Keratinocyte (primary cell): ENCODE measurements around the gene USP6. TPM values are rescaled to one million over a fixed set of nuclear protein-coding genes. Genes with fewer than 3 reads are reported as not detected.
"Not testable (repeated sequence)": the region's sequence is repeated elsewhere in the genome, so short reads cannot be mapped to it uniquely, and the experiment has no call there.

ENCODE experiments used
- DNase-seq: peaks from one replicate; pipeline ENCODE4 v3.0.0-alpha.2; 2011; ENCODE audit warnings: low read depth, missing footprints, low spot score
- FAIRE-seq: peaks from 2 replicates; lab custom pipeline; 2011; peaks lifted over from hg19 to GRCh38; lab: Jason Lieb, UNC
- H2AFZ ChIP-seq: 2 replicates; pipeline ENCODE4 v1.6.0; 2012; ENCODE audit warnings: low read length, control low read depth, inconsistent platforms; ENCODE audit not compliant: control insufficient read depth
- H3K27ac ChIP-seq: 2 replicates; pipeline ENCODE4 v1.5.1; 2011; ENCODE audit warnings: low read length; ENCODE audit not compliant: control insufficient read depth, insufficient read depth
- H3K27me3 ChIP-seq: 3 replicates; pipeline ENCODE4 v1.6.0; 2011; ENCODE audit warnings: low read length; ENCODE audit not compliant: control insufficient read depth, insufficient read depth; ENCODE audit errors: extremely low read depth
- H3K36me3 ChIP-seq, 2 experiments: 2 replicates in 1 of 2; 3 replicates in 1 of 2; pipeline ENCODE4 v1.5.1; 2011; ENCODE audit warnings: low read length in 2 of 2, mild to moderate bottlenecking in 1 of 2; ENCODE audit not compliant: control insufficient read depth in 2 of 2, insufficient read depth in 2 of 2; ENCODE audit errors: extremely low read depth in 1 of 2
- H3K4me1 ChIP-seq: 3 replicates; pipeline ENCODE4 v1.5.1; 2011; ENCODE audit warnings: low read length; ENCODE audit not compliant: control insufficient read depth, insufficient read depth; ENCODE audit errors: extremely low read depth
- H3K4me2 ChIP-seq: 3 replicates; pipeline ENCODE4 v1.6.0; 2011; ENCODE audit warnings: low read depth, low read length; ENCODE audit not compliant: control insufficient read depth, insufficient read depth; ENCODE audit errors: extremely low read depth
- H3K4me3 ChIP-seq, 3 experiments: fragments of 200-600 bp in 1 of 3; sonication (generic) in 1 of 3; 2 replicates in 2 of 3; 3 replicates in 1 of 3; pipeline ENCODE4 v1.5.1; 2011 to 2016; ENCODE audit warnings: low read length in 3 of 3, mild to moderate bottlenecking in 3 of 3, control low read depth in 2 of 3, inconsistent platforms in 1 of 3, low read depth in 1 of 3, mixed read lengths in 1 of 3, mixed run types in 1 of 3, moderate library complexity in 1 of 3; ENCODE audit not compliant: control insufficient read depth in 2 of 3, insufficient read depth in 2 of 3; ENCODE audit errors: extremely low read depth in 1 of 3
- H3K79me2 ChIP-seq: 2 replicates; pipeline ENCODE4 v1.6.0; 2012; ENCODE audit warnings: low read length; ENCODE audit not compliant: control insufficient read depth, insufficient read depth
- H3K9ac ChIP-seq: 3 replicates; pipeline ENCODE4 v1.6.0; 2011; ENCODE audit warnings: low read length; ENCODE audit not compliant: control insufficient read depth, insufficient read depth; ENCODE audit errors: extremely low read depth
- H3K9me1 ChIP-seq: 3 replicates; pipeline ENCODE4 v1.6.0; 2011; ENCODE audit warnings: low read length; ENCODE audit not compliant: control insufficient read depth, insufficient read depth; ENCODE audit errors: extremely low read depth
- H3K9me3 ChIP-seq: 2 replicates; pipeline ENCODE4 v1.5.1; 2012; ENCODE audit warnings: low read depth, low read length; ENCODE audit not compliant: control insufficient read depth
- H4K20me1 ChIP-seq: 3 replicates; pipeline ENCODE4 v1.6.0; 2011; ENCODE audit warnings: low read length; ENCODE audit not compliant: control insufficient read depth, insufficient read depth; ENCODE audit errors: extremely low read depth
- EZH2 ChIP-seq: IDR thresholded peaks from one replicate; pipeline ENCODE4 v1.6.1; 2012; ENCODE audit warnings: inconsistent platforms, mild to moderate bottlenecking, low read length, moderate library complexity
- dilution Hi-C: fragments of 300-500 bp; cut with MboI; formaldehyde crosslinking; loops from one replicate; pipeline ENCODE4 v1.7.0; 2020; ENCODE audit warnings: low sequenced_read_pairs; ENCODE audit not compliant: extremely low pct_ligation_motif_present
- polyA plus RNA-seq, 5 experiments: library from polyadenylated mRNA; depleted of rRNA in 3 of 5; stranded (reverse) in 3 of 5; stranded (forward) in 1 of 5; unstranded in 1 of 5; fragments of >200 nt; gene quantifications; 1 replicate in 1 of 5; 2 replicates in 3 of 5; 3 replicates in 1 of 5; pipeline versions ENCODE4 v1.2.1 to v1.2.3, GENCODE V29; 2011 to 2012; ENCODE audit warnings: missing spikeins in 2 of 5, low read depth in 1 of 5, low replicate concordance in 1 of 5
- TF ChIP-seq, protein P1 (sequence below), 3 experiments: IDR thresholded peaks in 1 of 3; conservative IDR thresholded peaks in 1 of 3; optimal IDR thresholded peaks in 1 of 3; 2 replicates in 2 of 3; 3 replicates in 1 of 3; pipeline versions ENCODE3 to v1.5.1; 2011; ENCODE audit warnings: low read length in 3 of 3, mild to moderate bottlenecking in 3 of 3, moderate library complexity in 2 of 3, control low read depth in 1 of 3, inconsistent platforms in 1 of 3; ENCODE audit not compliant: insufficient read depth in 2 of 3; ENCODE audit errors: extremely low read depth in 1 of 3

The USP6 gene
- polyA plus RNA-seq, 1 donor (not counting 4 experiments of a cell fraction or from before 2014, with no cell fraction given) = not detected

DNA sequence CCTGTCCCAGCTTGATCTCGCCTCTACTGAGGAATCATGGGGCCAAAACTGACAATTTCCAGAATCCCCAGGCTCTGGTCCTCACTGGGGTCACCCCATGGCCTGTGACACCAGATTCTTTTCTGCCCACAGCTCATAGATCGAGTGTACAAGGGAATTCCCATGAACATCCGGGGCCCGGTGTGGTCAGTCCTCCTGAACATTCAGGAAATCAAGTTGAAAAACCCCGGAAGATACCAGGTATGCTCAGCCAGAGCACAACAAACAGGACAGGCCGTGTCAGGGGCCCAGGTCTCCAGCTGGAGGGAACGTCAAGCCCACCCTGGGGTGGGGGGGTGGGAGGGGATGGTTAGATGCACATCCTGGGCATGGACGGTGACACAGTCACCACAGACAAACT lies 17.5 kb downstream of the USP6 start:
- dilution Hi-C loops = no loop called here
- Histone ChIP-seq H3K4me3 (no peak overlapping the region), H4K20me1 (no peaks in the 10 kb centered on the region), H2AFZ (no peak overlapping the region), H3K9me3 (no peaks in the 10 kb centered on the region), H3K9ac (no peak overlapping the region), H3K27ac (no peak overlapping the region), H3K79me2 (no peaks in the 10 kb centered on the region), H3K36me3 (no peaks in the 10 kb centered on the region), H3K27me3 (no peaks in the 10 kb centered on the region), H3K9me1 (no peaks in the 10 kb centered on the region), H3K4me1 (no peaks in the 10 kb centered on the region), H3K4me2 (no peak overlapping the region)
- TF ChIP-seq EZH2 = no peak
- TF ChIP-seq, protein P1, sequence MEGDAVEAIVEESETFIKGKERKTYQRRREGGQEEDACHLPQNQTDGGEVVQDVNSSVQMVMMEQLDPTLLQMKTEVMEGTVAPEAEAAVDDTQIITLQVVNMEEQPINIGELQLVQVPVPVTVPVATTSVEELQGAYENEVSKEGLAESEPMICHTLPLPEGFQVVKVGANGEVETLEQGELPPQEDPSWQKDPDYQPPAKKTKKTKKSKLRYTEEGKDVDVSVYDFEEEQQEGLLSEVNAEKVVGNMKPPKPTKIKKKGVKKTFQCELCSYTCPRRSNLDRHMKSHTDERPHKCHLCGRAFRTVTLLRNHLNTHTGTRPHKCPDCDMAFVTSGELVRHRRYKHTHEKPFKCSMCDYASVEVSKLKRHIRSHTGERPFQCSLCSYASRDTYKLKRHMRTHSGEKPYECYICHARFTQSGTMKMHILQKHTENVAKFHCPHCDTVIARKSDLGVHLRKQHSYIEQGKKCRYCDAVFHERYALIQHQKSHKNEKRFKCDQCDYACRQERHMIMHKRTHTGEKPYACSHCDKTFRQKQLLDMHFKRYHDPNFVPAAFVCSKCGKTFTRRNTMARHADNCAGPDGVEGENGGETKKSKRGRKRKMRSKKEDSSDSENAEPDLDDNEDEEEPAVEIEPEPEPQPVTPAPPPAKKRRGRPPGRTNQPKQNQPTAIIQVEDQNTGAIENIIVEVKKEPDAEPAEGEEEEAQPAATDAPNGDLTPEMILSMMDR (optimal IDR thresholded peaks at IDR 0.05 in 1 of 3, IDR thresholded peaks at IDR 0.05 in 1 of 3, conservative IDR thresholded peaks at IDR 0.05 in 1 of 3; ENCODE audit: extremely low read depth in 1 of 3, insufficient read depth in 2 of 3, low read length in 3 of 3) = no peak
- no peak for FAIRE-seq
- DNase-seq = no peak

- FAIRE-seq, H3K4me2 ChIP-seq, H3K4me3 ChIP-seq, dilution Hi-C loops, H3K4me1 ChIP-seq, H3K27me3 ChIP-seq, H4K20me1 ChIP-seq, H3K36me3 ChIP-seq, H3K79me2 ChIP-seq, H3K27ac ChIP-seq, H3K9me1 ChIP-seq, H3K9ac ChIP-seq, H2AFZ ChIP-seq, DNase-seq, H3K9me3 ChIP-seq: not testable (repeated sequence)
Observed at GRCh38 chr17:5133961-5134360, 18.1 kb downstream of the USP6 start.

GRCh38 chr17:5134571-5134970 lies 18.7 kb downstream of the USP6 start:
- H3K27me3 ChIP-seq, dilution Hi-C loops: not testable (repeated sequence)

DNA sequence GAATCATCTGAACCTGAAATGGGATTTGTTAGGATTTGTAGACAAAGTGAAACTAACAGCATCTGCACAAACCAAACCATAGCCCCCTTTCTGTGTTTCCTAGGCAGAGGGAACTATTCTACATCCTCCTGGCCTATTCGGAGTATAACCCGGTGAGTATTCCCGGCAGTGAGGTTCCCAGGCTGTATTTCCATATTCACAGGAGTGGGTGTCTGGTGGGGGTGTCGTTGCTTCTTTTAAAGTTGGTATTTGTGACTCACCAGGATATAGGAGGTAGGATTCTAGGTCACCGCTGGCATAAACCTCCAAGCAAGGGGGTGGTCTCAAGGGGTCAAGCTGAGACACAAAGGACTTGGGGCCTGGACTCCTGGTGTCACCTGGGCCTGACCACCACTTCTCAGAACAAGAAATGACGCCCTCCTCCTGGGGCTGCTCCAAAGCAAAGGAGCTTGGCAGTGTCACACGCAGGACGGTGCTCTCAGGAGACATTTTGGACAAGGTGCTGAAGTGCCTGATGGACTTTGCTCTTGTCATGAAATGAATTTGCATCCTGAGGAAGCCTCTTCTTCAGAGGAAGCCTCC lies 19.4 kb downstream of the USP6 start:
- H3K27ac ChIP-seq, H3K9me1 ChIP-seq, H4K20me1 ChIP-seq, H2AFZ ChIP-seq, H3K9ac ChIP-seq, dilution Hi-C loops, DNase-seq, H3K4me3 ChIP-seq, H3K79me2 ChIP-seq, H3K27me3 ChIP-seq, H3K9me3 ChIP-seq, H3K36me3 ChIP-seq, H3K4me2 ChIP-seq, FAIRE-seq, H3K4me1 ChIP-seq: not testable (repeated sequence)

More at GRCh38 chr17:5134571-5134970, 18.7 kb downstream of the USP6 start:
- H3K9ac ChIP-seq, H4K20me1 ChIP-seq, H3K9me1 ChIP-seq, H3K79me2 ChIP-seq, H3K27ac ChIP-seq, H3K36me3 ChIP-seq, H3K4me1 ChIP-seq, H3K9me3 ChIP-seq, H2AFZ ChIP-seq, H3K4me3 ChIP-seq, FAIRE-seq, DNase-seq, H3K4me2 ChIP-seq: not testable (repeated sequence)
